ENCODE data around the gene LTF.

The LTF gene

GRCh38 chr3:46410669-46411068 is 54.0 kb downstream of the LTF start:
- Histone ChIP-seq H3K36me3 (ENCODE audit: control insufficient read depth, insufficient read depth, low read length) (no peaks in the 10 kb centered on the region), H3K27ac (no peak overlapping the region), H3K79me2 (no peaks in the 10 kb centered on the region), H3K4me2 (ENCODE audit: low read length) (no peak overlapping the region), H2AFZ (no peak overlapping the region), H3K4me1 (no peaks in the 10 kb centered on the region), H3K9ac (no peak overlapping the region), H3K4me3 (ENCODE audit: low read depth, low read length) (no peak overlapping the region), H3K9me3 (ENCODE audit: control insufficient read depth, low read length) (no peaks in the 10 kb centered on the region), H3K27me3 (ENCODE audit: control insufficient read depth, insufficient read depth, low read length) (no peaks in the 10 kb centered on the region)
- TF ChIP-seq CTCF (IDR thresholded peaks at IDR 0.05): no peak

GRCh38 chr3:46409739-46410489 is 54.8 kb downstream of the LTF start:
- Histone ChIP-seq H3K27me3 (ENCODE audit: control insufficient read depth, insufficient read depth, low read length) (no peaks in the 10 kb centered on the region), H3K27ac (no peak overlapping the region), H3K4me3 (ENCODE audit: low read depth, low read length) (no peak overlapping the region), H3K4me2 (ENCODE audit: low read length) (no peak overlapping the region), H2AFZ (no peak overlapping the region), H3K9me3 (ENCODE audit: control insufficient read depth, low read length) (no peaks in the 10 kb centered on the region), H3K36me3 (ENCODE audit: control insufficient read depth, insufficient read depth, low read length) (no peaks in the 10 kb centered on the region), H3K9ac (no peak overlapping the region), H3K4me1 (no peaks in the 10 kb centered on the region), H3K79me2 (no peaks in the 10 kb centered on the region)
- TF ChIP-seq CTCF (IDR thresholded peaks at IDR 0.05): no peak

GRCh38 chr3:46408853-46409252 is 55.9 kb downstream of the LTF start:
- no peak overlapping the region for H3K9ac ChIP-seq
- no peaks in the 10 kb centered on the region for H3K4me1 ChIP-seq
- H3K4me3 ChIP-seq (ENCODE audit: low read depth, low read length): no peak overlapping the region
- H3K9me3 ChIP-seq (ENCODE audit: control insufficient read depth, low read length): no peaks in the 10 kb centered on the region
- no peak overlapping the region for H3K4me2 ChIP-seq (ENCODE audit: low read length)
- H3K27ac ChIP-seq: no peak overlapping the region
- H3K36me3 ChIP-seq (ENCODE audit: control insufficient read depth, insufficient read depth, low read length): no peaks in the 10 kb centered on the region
- no peak for TF ChIP-seq CTCF (IDR thresholded peaks at IDR 0.05)
- no peaks in the 10 kb centered on the region for H3K27me3 ChIP-seq (ENCODE audit: control insufficient read depth, insufficient read depth, low read length)
- H2AFZ ChIP-seq: no peak overlapping the region
- H3K79me2 ChIP-seq: no peaks in the 10 kb centered on the region

- no peaks in the 10 kb centered on the region for H3K36me3 ChIP-seq (ENCODE audit: control insufficient read depth, insufficient read depth, low read length)
- H3K27me3 ChIP-seq (ENCODE audit: control insufficient read depth, insufficient read depth, low read length): no peaks in the 10 kb centered on the region
- H3K4me2 ChIP-seq (ENCODE audit: low read length): no peak overlapping the region
- H3K4me1 ChIP-seq: no peaks in the 10 kb centered on the region
- H3K4me3 ChIP-seq (ENCODE audit: low read depth, low read length): no peak overlapping the region
- no peak for TF ChIP-seq CTCF (IDR thresholded peaks at IDR 0.05)
- no peaks in the 10 kb centered on the region for H3K79me2 ChIP-seq
- no peak overlapping the region for H3K9ac ChIP-seq
- H3K9me3 ChIP-seq (ENCODE audit: control insufficient read depth, low read length): no peaks in the 10 kb centered on the region
- H2AFZ ChIP-seq: no peak overlapping the region
- no peak overlapping the region for H3K27ac ChIP-seq
These were observed 56.7 kb downstream of the LTF start for GRCh38 chr3:46407970-46408369.

Data from parathyroid adenoma (tissue), 2 donors.